HG03280 (cell line): ENCODE measurements around the gene KY.
"Not testable (repeated sequence)": the region's sequence is repeated elsewhere in the genome, so short reads cannot be mapped to it uniquely, and the experiment has no call there.

ENCODE experiments used
- ATAC-seq: cut with Tn5 transposase; IDR thresholded peaks from one replicate; pipeline ENCODE4 v1.9.1; 2021; ENCODE audit warnings: mild to moderate bottlenecking, moderate library complexity; ENCODE audit not compliant: unreplicated experiment

The KY gene

GRCh38 chr3:134605556-134605955 lies 45.3 kb downstream of the KY start:
- no peak for ATAC-seq

GRCh38 chr3:134603956-134604355 lies 46.9 kb downstream of the KY start:
- ATAC-seq = no peak

- no peak for ATAC-seq
Observed at GRCh38 chr3:134603480-134603879, 47.3 kb downstream of the KY start.

- no peak for ATAC-seq
Observed at GRCh38 chr3:134602440-134602814, 48.4 kb downstream of the KY start.

GRCh38 chr3:134601539-134602439 lies 49.0 kb downstream of the KY start:
- ATAC-seq = no peak

- peak; percentile 68 for ATAC-seq
Observed at GRCh38 chr3:134600685-134601463, 49.9 kb downstream of the KY start.

GRCh38 chr3:134600206-134600605 lies 50.6 kb downstream of the KY start:
- ATAC-seq = no peak

GRCh38 chr3:134598763-134599545 lies 51.9 kb downstream of the KY start:
- ATAC-seq = no peak

GRCh38 chr3:134597390-134597970 lies 53.3 kb downstream of the KY start:
- no peak for ATAC-seq

- not testable (repeated sequence) for ATAC-seq
Observed at GRCh38 chr3:134594986-134595385, 55.8 kb downstream of the KY start.

- no peak for ATAC-seq
Observed at GRCh38 chr3:134594331-134594741, 56.5 kb downstream of the KY start.

GRCh38 chr3:134592806-134593205 lies 58.0 kb downstream of the KY start:
- ATAC-seq = no peak

GRCh38 chr3:134590766-134591165 lies 60.1 kb downstream of the KY start:
- no peak for ATAC-seq

GRCh38 chr3:134579141-134579665 lies 71.6 kb downstream of the KY start:
- no peak for ATAC-seq

GRCh38 chr3:134576831-134577230 lies 74.0 kb downstream of the KY start:
- no peak for ATAC-seq

- ATAC-seq = no peak
Observed at GRCh38 chr3:134576426-134576825, 74.4 kb downstream of the KY start.

GRCh38 chr3:134569899-134570298 lies 80.9 kb downstream of the KY start:
- ATAC-seq = not testable (repeated sequence)

- ATAC-seq = no peak
Observed at GRCh38 chr3:134568790-134569189, 82.0 kb downstream of the KY start.

- no peak for ATAC-seq
Observed at GRCh38 chr3:134567605-134568004, 83.2 kb downstream of the KY start.

GRCh38 chr3:134564991-134565390 lies 85.8 kb downstream of the KY start:
- no peak for ATAC-seq

GRCh38 chr3:134563601-134564000 lies 87.2 kb downstream of the KY start:
- ATAC-seq = no peak
